Upper lobe of left lung (tissue), 6 donors: ENCODE results near the gene CEP43. TPM values are rescaled to one million over a fixed set of nuclear protein-coding genes. Genes with fewer than 3 reads are reported as not detected.
A peak's percentile ranks its signal among the peaks of the same experiment; 100 is the strongest.

Experiments
- ATAC-seq, 2 donors: fragments of 200-7000 bp; cut with Tn5 transposase; one replicate each; pipeline ENCODE4 v1.9.1; 2022; ENCODE audit warnings: mild to moderate bottlenecking in 2 of 2, moderate library complexity in 2 of 2; ENCODE audit not compliant: low FRiP score in 2 of 2
- DNase-seq, 2 donors: peaks; one replicate each; pipeline ENCODE4 v3.0.0-alpha.2; 2019 to 2020
- H3K27ac ChIP-seq, 4 donors: fragments of 200-600 bp; sonication (generic); one replicate each; pipeline ENCODE4 v1.5.1; 2016 to 2019
- H3K27me3 ChIP-seq, 4 donors: fragments of 200-600 bp; sonication (generic); one replicate each; pipeline ENCODE4 v1.5.1; 2017 to 2019
- H3K36me3 ChIP-seq, 4 donors: fragments of 200-600 bp; sonication (generic); one replicate each; pipeline ENCODE4 v1.5.1; 2016 to 2019
- H3K4me1 ChIP-seq, 4 donors: fragments of 200-600 bp; sonication (generic); one replicate each; pipeline ENCODE4 v1.5.1; 2018 to 2019
- H3K4me3 ChIP-seq, 4 donors: fragments of 200-600 bp; sonication (generic); one replicate each; pipeline ENCODE4 v1.5.1; 2017 to 2019; ENCODE audit warnings: mild to moderate bottlenecking in 2 of 4, moderate library complexity in 1 of 4
- H3K9me3 ChIP-seq, 4 donors: fragments of 200-600 bp; sonication (generic); one replicate each; pipeline ENCODE4 v1.5.1; 2018 to 2019
- CTCF ChIP-seq, 6 experiments: fragments of 450-650 bp in 4 of 6; fragments of 200-600 bp in 2 of 6; sonication (generic) in 2 of 6; IDR thresholded peaks; one replicate each; pipeline ENCODE4 v1.5.1; 2016 to 2019; ENCODE audit warnings: antibody characterized with exemption in 6 of 6
- EP300 ChIP-seq, 4 donors: sonication (generic); formaldehyde crosslinking; IDR thresholded peaks; one replicate each; pipeline ENCODE4 v1.5.1; 2017; ENCODE audit warnings: antibody characterized with exemption in 4 of 4, control low read depth in 2 of 4
- POLR2A ChIP-seq, 4 donors: fragments of 450-650 bp; IDR thresholded peaks; one replicate each; pipeline ENCODE4 v1.5.1; 2016 to 2017; ENCODE audit warnings: antibody characterized with exemption in 4 of 4, mild to moderate bottlenecking in 2 of 4
- POLR2AphosphoS5 ChIP-seq, 2 donors: sonication (generic); formaldehyde crosslinking; IDR thresholded peaks; one replicate each; pipeline ENCODE4 v1.5.1; 2017; ENCODE audit warnings: antibody characterized with exemption in 2 of 2
- WGBS, 2 donors: methylation state at CpG; one replicate each; pipeline ENCODE4 v1.1.5; 2017 to 2018; 5-methylcytosine and 5-hydroxymethylcytosine counted together
- total RNA-seq, 6 donors: library from RNA; depleted of rRNA in 4 of 6; stranded (reverse); fragments of >200 nt in 4 of 6; gene quantifications; one replicate each; pipeline versions ENCODE4 v1.1.0 to v1.2.1, GENCODE V29; 2016 to 2021
- donor health status: DM: no; HTN: no; CAD: no; lungs with moderate emphysema.
- donor health status: DM: no; HTN: yes; CAD: no; lungs with severe emphysema.

CEP43 gene
- total RNA-seq, 6 donors from 2014 or later = 7.8 to 70.2 (median 14.1) TPM

GRCh38 chr6:166957805-166958076 is 41.5 kb upstream of the CEP43 start:
- DNase-seq (no peak), ATAC-seq (no peak)
- peaks cover 36 to 51% (median 42%) of the 10 kb centered on the region in 4 donors for H3K4me1 ChIP-seq
- 67 to 80% methylated on average over 5 of the region's 5 CpGs for WGBS, 2 donors
- no peaks in the 10 kb centered on the region for H3K9me3 ChIP-seq
- TF ChIP-seq POLR2AphosphoS5 (IDR thresholded peaks at IDR 0.05) = no peak
- TF ChIP-seq CTCF (IDR thresholded peaks at IDR 0.05) = no peak
- TF ChIP-seq EP300 (IDR thresholded peaks at IDR 0.05) = no peak
- TF ChIP-seq POLR2A (IDR thresholded peaks at IDR 0.05) = no peak
- H3K4me3 ChIP-seq = peak overlapping the region in 1 of 4 donors; percentile 98
- H3K27me3 ChIP-seq = no peaks in the 10 kb centered on the region
- H3K27ac ChIP-seq = peak overlapping the region; percentile 93 to 99 (median 96)
- no peaks in the 10 kb centered on the region for H3K36me3 ChIP-seq

- Histone ChIP-seq H3K9me3 (no peaks in the 10 kb centered on the region), H3K27ac (peak overlapping the region; percentile 93 to 99 (median 96)), H3K27me3 (no peaks in the 10 kb centered on the region), H3K36me3 (no peaks in the 10 kb centered on the region), H3K4me3 (peak overlapping the region in 2 of 4 donors; percentile 6 to 11), H3K4me1 (peaks cover 36 to 51% (median 40%) of the 10 kb centered on the region in 4 donors)
- DNase-seq (peak in 1 of 2 donors; percentile 64), ATAC-seq (no peak)
- TF ChIP-seq EP300 (IDR thresholded peaks at IDR 0.05) (peak in 2 of 4 donors; percentile 25 to 75), POLR2A (IDR thresholded peaks at IDR 0.05) (peak in 1 of 4 donors; percentile 50), CTCF (IDR thresholded peaks at IDR 0.05) (no peak), POLR2AphosphoS5 (IDR thresholded peaks at IDR 0.05) (peak; percentile 73 to 75)
- WGBS, 2 donors = 47 to 57% methylated on average over 13 of the region's 13 CpGs
Measured at GRCh38 chr6:166958926-166959861, 40.0 kb upstream of the CEP43 start.

- WGBS, 2 donors = 68 to 81% methylated on average over 9 of the region's 9 CpGs
- TF ChIP-seq EP300 (IDR thresholded peaks at IDR 0.05) (no peak), POLR2AphosphoS5 (IDR thresholded peaks at IDR 0.05) (no peak), POLR2A (IDR thresholded peaks at IDR 0.05) (no peak), CTCF (IDR thresholded peaks at IDR 0.05) (no peak)
- H3K4me3 ChIP-seq = peak overlapping the region in 1 of 4 donors; percentile 6
- H3K4me1 ChIP-seq = peaks cover 32 to 44% (median 38%) of the 10 kb centered on the region in 4 donors
- H3K9me3 ChIP-seq = no peaks in the 10 kb centered on the region
- no peaks in the 10 kb centered on the region for H3K36me3 ChIP-seq
- H3K27me3 ChIP-seq = no peaks in the 10 kb centered on the region
- peak overlapping the region; percentile 93 to 99 (median 96) for H3K27ac ChIP-seq
- no peak for DNase-seq
- ATAC-seq = no peak
Measured at GRCh38 chr6:166959911-166960608, 39.1 kb upstream of the CEP43 start.

- DNase-seq (no peak), ATAC-seq (no peak)
- H3K36me3 ChIP-seq = no peaks in the 10 kb centered on the region
- TF ChIP-seq CTCF (IDR thresholded peaks at IDR 0.05) = no peak
- no peak for TF ChIP-seq POLR2AphosphoS5 (IDR thresholded peaks at IDR 0.05)
- TF ChIP-seq EP300 (IDR thresholded peaks at IDR 0.05) = no peak
- TF ChIP-seq POLR2A (IDR thresholded peaks at IDR 0.05) = no peak
- peaks cover 27 to 41% (median 33%) of the 10 kb centered on the region in 4 donors for H3K4me1 ChIP-seq
- no peaks in the 10 kb centered on the region for H3K9me3 ChIP-seq
- peak overlapping the region in 3 of 4 donors; percentile 93 to 98 (median 94) for H3K27ac ChIP-seq
- H3K27me3 ChIP-seq = no peaks in the 10 kb centered on the region
- WGBS, 2 donors = 87 to 91% methylated on average over 3 of the region's 3 CpGs
- H3K4me3 ChIP-seq = no peak overlapping the region
Measured at GRCh38 chr6:166960609-166960978, 38.6 kb upstream of the CEP43 start.
